GM12878 (cell line): ENCODE measurements around the gene ACSL4. TPM values are rescaled to one million over a fixed set of nuclear protein-coding genes. Genes with fewer than 3 reads are reported as not detected.

Source experiments
- ATAC-seq: fragments of 200-7000 bp; cut with Tn5 transposase; 3 replicates; pipeline ENCODE4 v1.9.1; 2020; ENCODE audit warnings: mild to moderate bottlenecking, moderate library complexity
- BruUV-seq: library from RNA; stranded (reverse); fragments of 400-500 nt; replicated peaks from 2 replicates; lab custom pipeline; 2021; lab: Mats Ljungman, UMichigan
- CTCF ChIA-PET: fragments of 300-600 bp; sonication (Branson Sonifier 250); formaldehyde crosslinking; extraction: SDS; loops from one replicate; lab custom pipeline; 2021; ENCODE audit warnings: inconsistent platforms; lab: Yijun Ruan, JAX
- POLR2A ChIA-PET: fragments of 350-600 bp; formaldehyde crosslinking; extraction: SDS; loops from one replicate; lab custom pipeline; 2021; ENCODE audit warnings: inconsistent platforms; lab: Charles Lee
- RAD21 ChIA-PET: fragments of 300-600 bp; sonication (Branson Sonifier 250); formaldehyde crosslinking; loops from one replicate; lab custom pipeline; 2023; ENCODE audit warnings: antibody characterized with exemption; ENCODE audit not compliant: unreplicated experiment; lab: Charles Lee
- SMC1A ChIA-PET: fragments of 300-600 bp; sonication (Branson Sonifier 250); formaldehyde crosslinking; loops from one replicate; lab custom pipeline; 2023; ENCODE audit not compliant: unreplicated experiment, uncharacterized antibody; lab: Charles Lee
- DNase-seq: peaks from one replicate; pipeline ENCODE4 v3.0.0-alpha.2; 2011; ENCODE audit warnings: low read depth, low spot score
- FAIRE-seq: peaks from 3 replicates; lab custom pipeline; 2011; peaks lifted over from hg19 to GRCh38; lab: Jason Lieb, UNC
- H2AFZ ChIP-seq: 2 replicates; pipeline ENCODE4 v1.6.0; 2011; ENCODE audit warnings: low read depth, low read length, control low read depth; ENCODE audit not compliant: control insufficient read depth
- H3K27ac ChIP-seq: 2 replicates; pipeline ENCODE4 v1.5.1; 2011; ENCODE audit warnings: control low read depth; ENCODE audit not compliant: control insufficient read depth, insufficient read depth
- H3K27me3 ChIP-seq, 2 experiments: replicated peaks in 1 of 2; 2 replicates each; pipeline versions ENCODE4 v1.6.0 to v1.6.1; 2011; ENCODE audit warnings: low read length in 1 of 2; ENCODE audit not compliant: control insufficient read depth in 2 of 2, insufficient read depth in 2 of 2
- H3K36me3 ChIP-seq, 2 experiments: 2 replicates each; pipeline ENCODE4 v1.5.1; 2011; ENCODE audit warnings: low read length in 1 of 2; ENCODE audit not compliant: control insufficient read depth in 2 of 2, insufficient read depth in 2 of 2
- H3K4me1 ChIP-seq: 2 replicates; pipeline ENCODE4 v1.6.1; 2011; ENCODE audit warnings: mild to moderate bottlenecking, low read length, moderate library complexity, mixed read lengths; ENCODE audit not compliant: control insufficient read depth, insufficient read depth
- H3K4me2 ChIP-seq: 2 replicates; pipeline ENCODE4 v1.6.0; 2011; ENCODE audit warnings: control low read depth; ENCODE audit not compliant: control insufficient read depth, insufficient read depth
- H3K4me3 ChIP-seq: fragments of 200-600 bp; sonication (generic); 2 replicates; pipeline ENCODE4 v1.5.1; 2016
- H3K79me2 ChIP-seq: 2 replicates; pipeline ENCODE4 v1.6.0; 2011; ENCODE audit warnings: low read length; ENCODE audit not compliant: control insufficient read depth, insufficient read depth
- H3K9ac ChIP-seq: 2 replicates; pipeline ENCODE4 v1.8.0; 2011; ENCODE audit warnings: low read length, control low read depth, mixed read lengths; ENCODE audit not compliant: control insufficient read depth, insufficient read depth
- H3K9me3 ChIP-seq: replicated peaks from 3 replicates; pipeline ENCODE4 v1.5.1; 2011; ENCODE audit warnings: mild to moderate bottlenecking, low read length; ENCODE audit not compliant: control insufficient read depth, insufficient read depth
- H4K20me1 ChIP-seq: 2 replicates; pipeline ENCODE4 v1.6.0; 2011; ENCODE audit not compliant: control insufficient read depth, insufficient read depth
- ATF7 ChIP-seq: fragments of 450-650 bp; IDR thresholded peaks from 2 replicates; pipeline ENCODE4 v1.6.1; 2016; ENCODE audit warnings: low read depth, mild to moderate bottlenecking
- BACH1 ChIP-seq: fragments of 450-650 bp; IDR thresholded peaks from 2 replicates; pipeline ENCODE4 v1.6.1; 2017; ENCODE audit warnings: mild to moderate bottlenecking, borderline replicate concordance
- EP300 ChIP-seq, 2 experiments: fragments of 150-350 bp in 1 of 2; IDR thresholded peaks; 2 replicates each; pipeline ENCODE4 v1.6.1; 2011 to 2012; ENCODE audit warnings: low read depth in 2 of 2, low read length in 2 of 2, borderline replicate concordance in 1 of 2, improper control_type of control experiment in 1 of 2, inconsistent platforms in 1 of 2; ENCODE audit not compliant: control insufficient read depth in 1 of 2
- ETV6 ChIP-seq, 2 experiments: fragments of 450-650 bp in 1 of 2; IDR thresholded peaks in 1 of 2; conservative IDR thresholded peaks in 1 of 2; 2 replicates each; pipeline ENCODE4 v1.6.1; 2014; ENCODE audit warnings: antibody characterized with exemption in 1 of 2, borderline replicate concordance in 1 of 2, low read depth in 1 of 2, mild to moderate bottlenecking in 1 of 2, moderate library complexity in 1 of 2
- MYC ChIP-seq: IDR thresholded peaks from 2 replicates; pipeline ENCODE4 v1.6.1; 2011; ENCODE audit warnings: mild to moderate bottlenecking, low read length, moderate library complexity, inconsistent platforms; ENCODE audit not compliant: insufficient read depth, insufficient replicate concordance, insufficient read length, severe bottlenecking
- NFYA ChIP-seq: IDR thresholded peaks from 2 replicates; pipeline ENCODE4 v1.6.1; 2011; ENCODE audit warnings: low read depth, mild to moderate bottlenecking, low read length, improper control_type of control experiment, borderline replicate concordance
- RAD21 ChIP-seq: IDR thresholded peaks from 2 replicates; pipeline ENCODE4 v1.6.1; 2011; ENCODE audit warnings: mild to moderate bottlenecking, low read depth, low read length, moderate library complexity; ENCODE audit not compliant: insufficient read depth
- SMC3 ChIP-seq: IDR thresholded peaks from 2 replicates; pipeline ENCODE4 v1.6.1; 2011; ENCODE audit warnings: low read length, improper control_type of control experiment, borderline replicate concordance
- SREBF1 ChIP-seq: IDR thresholded peaks from 2 replicates; pipeline ENCODE4 v1.6.1; 2012; ENCODE audit warnings: mild to moderate bottlenecking, low read length
- WGBS: methylation state at CpG from one replicate; pipeline ENCODE4 v1.1.6; 2016; ENCODE audit warnings: low lambda C conversion rate; ENCODE audit not compliant: insufficient replicate concordance, insufficient coverage; ENCODE audit errors: missing lambda C conversion rate; 5-methylcytosine and 5-hydroxymethylcytosine counted together
- in situ Hi-C: fragments of 300-500 bp; cut with MboI; formaldehyde crosslinking; loops from 9 replicates; pipeline ENCODE4 v1.14.3; 2018; ENCODE audit warnings: mixed read lengths
- intact Hi-C: fragments of 100-400 bp; cut with micrococcal nuclease; formaldehyde crosslinking; loops from one replicate; pipeline ENCODE4 v1.14.2; 2022; ENCODE audit not compliant: unreplicated experiment
- polyA plus RNA-seq, 11 experiments: library from polyadenylated mRNA; depleted of rRNA in 4 of 11; unstranded in 6 of 11; stranded (reverse) in 5 of 11; fragments of >200 nt; fragmentation: Nextera tagmentation in 4 of 11; fragmentation: Illumina TruSeq in 1 of 11; extraction: Ambion mirVana in 4 of 11; extraction: Trizol in 1 of 11; gene quantifications; 1 replicate in 1 of 11; 2 replicates in 10 of 11; pipeline versions ENCODE4 v1.2.1 to v1.2.3, GENCODE V29; 2011 to 2016; ENCODE audit warnings: inconsistent platforms in 2 of 11, missing spikeins in 2 of 11, low read depth in 1 of 11
- total RNA-seq, 4 experiments: library from RNA; depleted of rRNA in 3 of 4; stranded (reverse); fragments of >200 nt in 3 of 4; fragmentation: Illumina TruSeq in 1 of 4; extraction: Trizol in 1 of 4; gene quantifications; 2 replicates each; pipeline versions ENCODE4 v1.2.1 to v1.2.3, GENCODE V29; 2013 to 2021
- TF ChIP-seq, protein P1 (sequence below), 3 experiments: IDR thresholded peaks in 2 of 3; conservative IDR thresholded peaks in 1 of 3; 2 replicates each; pipeline ENCODE4 v1.5.1; 2011; ENCODE audit warnings: low read depth in 3 of 3, low read length in 3 of 3, mild to moderate bottlenecking in 3 of 3, control low read depth in 2 of 3, moderate library complexity in 2 of 3, inconsistent platforms in 1 of 3, mixed read lengths in 1 of 3; ENCODE audit not compliant: control insufficient read depth in 2 of 3, insufficient read depth in 1 of 3; ENCODE audit errors: extremely low read depth in 1 of 3

Gene ACSL4
- total and polyA plus RNA-seq, 10 of the 15 experiments (the other 5 are each of a cell fraction or from before 2014, with no cell fraction given) = 20.7 to 66.6 (median 45.4) TPM

DNA sequence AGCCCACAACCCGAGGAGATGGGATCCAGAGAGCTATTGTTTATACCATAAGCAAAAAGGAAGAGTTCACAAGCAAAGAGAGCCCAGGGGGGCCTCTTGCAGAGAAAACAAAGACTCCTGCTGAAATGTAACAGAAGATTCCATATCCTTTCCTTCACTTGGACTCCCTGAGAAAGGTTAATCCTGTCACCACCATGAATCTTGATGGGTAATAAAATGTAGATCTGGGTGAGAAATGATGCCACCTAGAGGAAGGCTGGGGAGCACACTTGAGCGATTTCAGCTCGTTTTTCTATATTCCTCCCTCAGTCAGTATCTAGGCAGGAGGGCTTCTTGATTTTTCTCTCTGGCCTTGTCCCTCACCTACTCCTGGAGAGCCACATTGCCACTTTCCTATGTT lies 97.9 kb downstream of the ACSL4 start:
- 17% methylated on average over 3 of the region's 3 CpGs for WGBS
- no peak overlapping the region for H3K4me2 ChIP-seq
- H4K20me1 ChIP-seq = no peaks in the 10 kb centered on the region; the same call in 1 of the 2 replicates
- H3K4me3 ChIP-seq = no peak overlapping the region
- FAIRE-seq (no peak), ATAC-seq (peak; percentile 86), DNase-seq (no peak)
- H3K9ac ChIP-seq = no peak overlapping the region
- no peaks in the 10 kb centered on the region for H3K4me1 ChIP-seq
- in situ Hi-C loops = no loop called here
- no peaks in the 10 kb centered on the region for H3K36me3 ChIP-seq
- intact Hi-C loops = loop anchor here (10.0 kb wide), 1 partner anchor 940 kb away; no protein-coding TSS in a partner anchor
- SMC1A ChIA-PET = interaction anchor here (0.8 to 4.7 kb wide), 10 partner anchors 8 to 255 kb away, joined by 3 to 37 read pairs (median 4); no protein-coding TSS in a partner anchor
- H3K27ac ChIP-seq = no peak overlapping the region
- TF ChIP-seq SREBF1 (no peak), ATF7 (no peak), EP300 (IDR thresholded peaks at IDR 0.05; ENCODE audit: borderline replicate concordance in 1 of 2, control insufficient read depth in 1 of 2, low read depth in 2 of 2, low read length in 2 of 2) (no peak), ETV6 (conservative IDR thresholded peaks at IDR 0.05 in 1 of 2, IDR thresholded peaks at IDR 0.05 in 1 of 2; ENCODE audit: borderline replicate concordance in 1 of 2, low read depth in 1 of 2) (no peak), SMC3 (peak; percentile 13; the same call in 1 of the 2 replicates), BACH1 (no peak), RAD21 (peak; percentile 26), MYC (no peak), NFYA (no peak)
- TF ChIP-seq, protein P1, sequence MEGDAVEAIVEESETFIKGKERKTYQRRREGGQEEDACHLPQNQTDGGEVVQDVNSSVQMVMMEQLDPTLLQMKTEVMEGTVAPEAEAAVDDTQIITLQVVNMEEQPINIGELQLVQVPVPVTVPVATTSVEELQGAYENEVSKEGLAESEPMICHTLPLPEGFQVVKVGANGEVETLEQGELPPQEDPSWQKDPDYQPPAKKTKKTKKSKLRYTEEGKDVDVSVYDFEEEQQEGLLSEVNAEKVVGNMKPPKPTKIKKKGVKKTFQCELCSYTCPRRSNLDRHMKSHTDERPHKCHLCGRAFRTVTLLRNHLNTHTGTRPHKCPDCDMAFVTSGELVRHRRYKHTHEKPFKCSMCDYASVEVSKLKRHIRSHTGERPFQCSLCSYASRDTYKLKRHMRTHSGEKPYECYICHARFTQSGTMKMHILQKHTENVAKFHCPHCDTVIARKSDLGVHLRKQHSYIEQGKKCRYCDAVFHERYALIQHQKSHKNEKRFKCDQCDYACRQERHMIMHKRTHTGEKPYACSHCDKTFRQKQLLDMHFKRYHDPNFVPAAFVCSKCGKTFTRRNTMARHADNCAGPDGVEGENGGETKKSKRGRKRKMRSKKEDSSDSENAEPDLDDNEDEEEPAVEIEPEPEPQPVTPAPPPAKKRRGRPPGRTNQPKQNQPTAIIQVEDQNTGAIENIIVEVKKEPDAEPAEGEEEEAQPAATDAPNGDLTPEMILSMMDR (IDR thresholded peaks at IDR 0.05 in 2 of 3, conservative IDR thresholded peaks at IDR 0.05 in 1 of 3; ENCODE audit: control insufficient read depth in 2 of 3, extremely low read depth in 1 of 3, insufficient read depth in 1 of 3, low read depth in 3 of 3, low read length in 3 of 3) = peak; percentile 44 to 69 (median 50); a peak in 4 of 6 replicates
- no peaks in the 10 kb centered on the region for H3K9me3 ChIP-seq
- BruUV-seq = no TSS peak
- CTCF ChIA-PET = interaction anchor here (0.6 to 5.5 kb wide), 36 partner anchors 8 to 936 kb away, joined by 3 to 94 read pairs (median 4); partner anchors contain the start of gene NXT2
- POLR2A ChIA-PET = no interaction called here
- no peaks in the 10 kb centered on the region for H3K27me3 ChIP-seq
- RAD21 ChIA-PET = interaction anchor here (1.0 to 2.3 kb wide), 9 partner anchors 77 to 935 kb away, joined by 3 to 12 read pairs (median 5); no protein-coding TSS in a partner anchor
- H3K79me2 ChIP-seq = no peaks in the 10 kb centered on the region
- no peak overlapping the region for H2AFZ ChIP-seq
